Mucosa of stomach (tissue), 1 donor: ENCODE measurements around the gene MTTP.

Source experiments
- H3K27me3 ChIP-seq: one replicate; pipeline ENCODE4 v1.7.0; 2013; ENCODE audit warnings: mild to moderate bottlenecking, low read length; ENCODE audit not compliant: control insufficient read depth, insufficient read depth
- H3K36me3 ChIP-seq: one replicate; pipeline ENCODE4 v1.7.0; 2013; ENCODE audit warnings: low read length; ENCODE audit not compliant: control insufficient read depth, insufficient read depth
- H3K4me1 ChIP-seq: one replicate; pipeline ENCODE4 v1.7.0; 2013; ENCODE audit warnings: mild to moderate bottlenecking, low read length; ENCODE audit not compliant: control insufficient read depth, insufficient read depth
- H3K4me3 ChIP-seq: one replicate; pipeline ENCODE4 v1.7.0; 2013; ENCODE audit warnings: low read length
- H3K9ac ChIP-seq: one replicate; pipeline ENCODE4 v1.7.0; 2013; ENCODE audit warnings: mild to moderate bottlenecking, low read length, moderate library complexity
- H3K9me3 ChIP-seq: one replicate; pipeline ENCODE4 v1.7.0; 2013; ENCODE audit warnings: mild to moderate bottlenecking, low read length, moderate library complexity; ENCODE audit not compliant: control insufficient read depth
- donor health status: Pancreatic carcinoma.

MTTP gene

DNA sequence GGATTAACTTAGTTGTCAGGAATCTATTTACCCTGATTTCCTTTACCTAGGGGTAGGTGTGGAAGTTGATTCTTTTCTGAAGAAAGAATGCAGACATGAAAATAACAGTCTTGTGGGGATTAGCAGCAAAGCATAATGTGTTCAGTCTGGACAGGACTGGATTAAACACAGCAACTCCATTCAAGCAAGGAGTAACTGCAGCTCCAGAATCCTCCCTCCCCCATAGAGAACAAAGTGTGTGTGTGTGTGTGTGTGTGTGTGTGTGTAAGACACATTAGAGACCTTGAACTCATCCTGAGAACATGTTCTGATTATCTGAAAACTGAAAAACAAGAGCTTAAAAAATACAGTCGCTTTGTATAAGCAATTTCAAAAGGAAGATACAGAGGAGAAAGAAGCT, 73.7 kb downstream of the MTTP start:
- H3K4me3 ChIP-seq, result no peak overlapping the region
- H3K9me3 ChIP-seq, result no peaks in the 10 kb centered on the region
- H3K27me3 ChIP-seq, result no peaks in the 10 kb centered on the region
- H3K36me3 ChIP-seq, result no peaks in the 10 kb centered on the region
- H3K4me1 ChIP-seq, result no peaks in the 10 kb centered on the region
- no peak overlapping the region for H3K9ac ChIP-seq

DNA sequence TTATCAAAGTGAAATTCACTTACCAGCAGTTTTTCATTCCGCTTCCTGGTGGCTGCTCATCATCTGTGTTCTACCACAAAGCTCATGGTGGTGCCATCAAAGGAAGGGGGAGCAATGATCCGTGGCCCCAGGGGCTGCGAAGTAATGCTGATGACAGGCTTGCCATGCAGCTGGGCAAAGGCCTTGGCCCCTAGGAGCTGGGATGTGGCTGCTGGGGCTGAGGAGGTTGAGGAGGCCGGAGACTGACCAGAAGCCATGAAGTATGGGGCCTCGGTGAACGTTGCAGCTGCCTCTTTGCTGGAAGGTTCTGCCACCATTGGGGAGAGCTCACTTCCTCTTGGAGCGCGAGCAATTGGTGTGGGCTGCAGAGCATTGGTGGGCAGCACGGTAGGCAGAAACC, 74.6 kb downstream of the MTTP start:
- H3K4me3 ChIP-seq, result no peak overlapping the region

DNA sequence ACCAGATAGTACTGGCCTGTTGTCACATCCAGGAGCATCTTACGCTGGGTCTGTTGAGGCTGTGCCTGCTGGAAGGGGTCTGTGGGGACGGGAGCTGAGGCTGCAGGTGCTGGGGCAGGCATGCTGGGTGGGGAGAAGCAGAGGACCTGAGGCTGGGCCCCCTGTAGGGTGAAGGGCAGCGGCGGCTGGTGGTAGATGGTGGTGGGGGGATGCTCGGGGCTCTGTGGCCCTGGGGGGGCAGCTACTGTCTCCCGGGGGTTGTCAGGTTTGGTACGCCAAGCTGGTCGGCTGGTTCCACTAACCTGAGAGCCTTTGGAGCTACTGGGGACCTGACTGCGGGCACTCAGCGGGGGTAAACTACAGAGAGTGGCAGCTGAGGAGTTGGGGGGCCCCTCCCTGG, 75.2 kb downstream of the MTTP start:
- Histone ChIP-seq H3K27me3 (no peaks in the 10 kb centered on the region), H3K9me3 (no peaks in the 10 kb centered on the region), H3K4me3 (no peak overlapping the region), H3K4me1 (no peaks in the 10 kb centered on the region), H3K36me3 (no peaks in the 10 kb centered on the region), H3K9ac (no peak overlapping the region)

More for the DNA sequence above, 74.6 kb downstream of the MTTP start:
- Histone ChIP-seq H3K4me1 (no peaks in the 10 kb centered on the region), H3K36me3 (no peaks in the 10 kb centered on the region), H3K9me3 (no peaks in the 10 kb centered on the region), H3K9ac (no peak overlapping the region), H3K27me3 (no peaks in the 10 kb centered on the region)

- Histone ChIP-seq H3K27me3 (no peaks in the 10 kb centered on the region), H3K36me3 (no peaks in the 10 kb centered on the region), H3K4me1 (no peaks in the 10 kb centered on the region), H3K9me3 (no peaks in the 10 kb centered on the region), H3K9ac (no peak overlapping the region), H3K4me3 (no peak overlapping the region)
Observed at GRCh38 chr4:99651016-99651769, 76.6 kb downstream of the MTTP start.

DNA sequence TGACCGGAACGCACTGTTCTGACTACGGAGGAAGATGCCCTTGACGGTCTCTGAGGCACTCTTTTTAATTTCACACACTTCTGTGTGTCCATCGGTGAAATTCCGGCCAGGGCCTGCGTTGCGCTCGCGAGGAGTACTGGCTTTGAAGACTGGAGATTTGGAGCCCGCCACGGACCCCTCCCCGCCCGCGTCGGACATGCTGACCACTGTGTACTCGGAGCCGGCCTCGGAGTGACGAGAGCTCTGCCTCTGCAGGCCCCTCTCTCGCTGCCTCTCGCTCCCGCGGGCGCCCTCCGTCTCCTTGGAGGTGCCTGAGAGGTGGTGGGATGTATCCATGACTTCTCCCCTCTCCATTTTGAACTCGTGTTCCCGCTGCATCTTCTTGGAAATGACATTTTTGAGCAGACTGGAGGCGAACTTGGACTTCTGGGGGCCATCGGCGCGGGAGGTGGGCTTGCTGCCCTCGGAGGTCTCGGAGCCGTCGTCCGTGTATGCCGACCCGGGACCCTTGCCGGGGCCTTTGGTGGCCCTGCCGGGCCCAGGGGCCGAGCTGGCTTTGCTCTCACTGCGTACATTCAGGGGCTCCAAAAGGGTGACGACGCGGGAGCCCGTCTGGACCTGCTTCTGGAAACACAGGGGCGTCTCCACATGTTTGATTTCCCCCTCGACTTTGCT, 77.3 kb downstream of the MTTP start:
- no peaks in the 10 kb centered on the region for H3K9me3 ChIP-seq
- no peaks in the 10 kb centered on the region for H3K36me3 ChIP-seq
- no peak overlapping the region for H3K4me3 ChIP-seq
- no peaks in the 10 kb centered on the region for H3K27me3 ChIP-seq
- no peaks in the 10 kb centered on the region for H3K4me1 ChIP-seq
- H3K9ac ChIP-seq, result no peak overlapping the region

DNA sequence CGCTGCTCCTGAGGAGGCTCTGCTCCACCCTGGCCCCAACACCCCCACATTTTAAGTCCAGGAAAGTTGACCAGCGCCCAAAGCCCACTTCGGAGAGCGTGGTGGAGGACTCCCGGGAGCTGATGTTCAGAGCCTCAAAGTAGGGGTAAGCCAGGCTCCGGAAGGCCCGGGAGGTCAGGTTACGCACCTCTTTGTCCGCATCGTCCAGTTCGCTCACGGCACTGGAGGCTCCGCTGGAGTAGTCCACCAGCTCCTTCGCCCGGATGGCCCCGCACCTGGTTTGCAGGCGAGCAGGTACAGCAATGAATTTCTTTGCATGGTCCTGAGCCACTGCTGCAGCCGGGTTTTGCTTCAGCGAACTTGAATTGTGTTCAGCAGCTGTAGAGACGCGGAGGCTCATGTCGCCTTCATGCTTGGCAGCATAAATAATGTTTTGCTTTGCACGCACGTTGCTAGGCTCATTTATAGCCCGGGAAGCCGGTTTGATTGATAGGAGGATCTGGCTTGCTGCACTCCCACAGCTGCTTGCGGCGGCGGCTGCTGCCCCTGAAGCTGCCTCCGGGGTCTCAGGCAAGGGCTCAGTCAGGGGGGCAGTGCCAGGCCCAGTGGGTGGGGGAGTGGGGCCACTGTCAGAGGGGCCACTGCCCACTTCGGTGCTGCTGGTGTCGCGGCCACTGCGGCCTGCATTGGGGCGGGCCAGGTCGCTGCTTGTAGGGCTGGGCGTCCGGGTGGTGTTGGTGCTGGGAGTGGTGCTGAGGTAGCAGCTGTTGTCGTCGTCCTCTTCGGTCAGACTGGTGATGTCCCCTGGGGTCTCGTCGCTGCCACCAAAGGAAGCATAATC, 78.2 kb downstream of the MTTP start:
- H3K4me1 ChIP-seq, result no peaks in the 10 kb centered on the region
- H3K9me3 ChIP-seq, result no peaks in the 10 kb centered on the region
- no peak overlapping the region for H3K9ac ChIP-seq
- H3K27me3 ChIP-seq, result no peaks in the 10 kb centered on the region
- H3K36me3 ChIP-seq, result no peaks in the 10 kb centered on the region
- no peak overlapping the region for H3K4me3 ChIP-seq

GRCh38 chr4:99653916-99654315, 79.3 kb downstream of the MTTP start:
- Histone ChIP-seq H3K4me1 (no peaks in the 10 kb centered on the region), H3K9ac (no peak overlapping the region), H3K27me3 (no peaks in the 10 kb centered on the region), H3K36me3 (no peaks in the 10 kb centered on the region), H3K4me3 (no peak overlapping the region), H3K9me3 (no peaks in the 10 kb centered on the region)

- no peak overlapping the region for H3K9ac ChIP-seq
- H3K27me3 ChIP-seq, result no peaks in the 10 kb centered on the region
- H3K4me3 ChIP-seq, result no peak overlapping the region
- H3K9me3 ChIP-seq, result no peaks in the 10 kb centered on the region
- no peaks in the 10 kb centered on the region for H3K36me3 ChIP-seq
- H3K4me1 ChIP-seq, result no peaks in the 10 kb centered on the region
Observed at GRCh38 chr4:99654361-99654761, 79.7 kb downstream of the MTTP start.

GRCh38 chr4:99655308-99656081, 80.9 kb downstream of the MTTP start:
- Histone ChIP-seq H3K4me1 (no peaks in the 10 kb centered on the region), H3K9ac (no peak overlapping the region), H3K9me3 (no peaks in the 10 kb centered on the region), H3K36me3 (no peaks in the 10 kb centered on the region), H3K27me3 (no peaks in the 10 kb centered on the region), H3K4me3 (no peak overlapping the region)

DNA sequence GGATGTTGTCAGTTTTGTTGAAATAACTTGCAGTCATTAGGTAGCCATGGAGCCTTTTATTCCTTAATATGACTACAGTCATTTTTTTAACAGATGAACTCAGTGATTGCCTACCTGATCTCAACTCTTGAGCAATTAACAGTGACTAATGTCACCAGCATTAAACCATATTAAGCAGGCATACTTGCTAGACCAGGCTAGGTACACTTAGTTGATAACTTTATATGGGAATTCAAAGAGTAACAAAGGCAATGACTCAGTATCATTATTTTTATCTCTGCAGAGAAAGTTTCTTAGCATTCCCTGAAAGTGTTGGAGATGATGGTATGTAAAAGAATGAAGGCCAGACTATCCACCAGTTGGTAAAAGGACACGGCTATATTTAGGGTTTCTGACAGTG, 83.2 kb downstream of the MTTP start, which contains the start of gene C4orf54:
C4orf54 (minus strand) TSS at position 31 of the 400 bp plus-strand sequence. CDS start 3,180 bp downstream, outside the sequence.
- no peak within 1 kb of the TSS for H3K9ac ChIP-seq

GRCh38 chr4:99658666-99659065, 84.0 kb downstream of the MTTP start:
- no peak overlapping the region for H3K9ac ChIP-seq
- no peaks in the 10 kb centered on the region for H3K9me3 ChIP-seq
- H3K4me1 ChIP-seq, result no peaks in the 10 kb centered on the region
- no peak overlapping the region for H3K4me3 ChIP-seq
- no peaks in the 10 kb centered on the region for H3K36me3 ChIP-seq
- H3K27me3 ChIP-seq, result no peaks in the 10 kb centered on the region

More for the DNA sequence above, 83.2 kb downstream of the MTTP start, which contains the start of gene C4orf54:
- Histone ChIP-seq H3K4me3 (no peak within 1 kb of the TSS), H3K9me3 (no peaks in the 10 kb centered on the region), H3K36me3 (no peaks in the 10 kb centered on the region), H3K27me3 (no peaks in the 10 kb centered on the region), H3K4me1 (no peaks in the 10 kb centered on the region)
